Stimulated activated effector memory CD8-positive, alpha-beta T cell treated with anti-CD3 and anti-CD28 coated beads, Interleukin-12 subunit alpha, Interleukin-12 subunit beta, amount 100 ng/mL, for 72 hours (primary cell): ENCODE measurements around the gene AHSP.
"Not testable (repeated sequence)": the region's sequence is repeated elsewhere in the genome, so short reads cannot be mapped to it uniquely, and the experiment has no call there.

Experiments used
- ATAC-seq: fragments of 150-1000 bp; cut with Tn5 transposase; 2 replicates; pipeline ENCODE4 v1.10.0; 2021
- DNase-seq, 2 donors: peaks; one replicate each; pipeline ENCODE4 v3.0.0; 2021 to 2022; ENCODE audit warnings: low spot score in 2 of 2
- H3K27ac Mint-ChIP-seq: one replicate; pipeline ENCODE4 v1.8.0; 2022; ENCODE audit warnings: mild to moderate bottlenecking, mixed read lengths
- H3K36me3 Mint-ChIP-seq: one replicate; pipeline ENCODE4 v1.8.0; 2022; ENCODE audit warnings: mild to moderate bottlenecking, mixed read lengths
- H3K4me1 Mint-ChIP-seq: one replicate; pipeline ENCODE4 v1.8.0; 2022; ENCODE audit warnings: mixed read lengths
- H3K4me3 Mint-ChIP-seq: one replicate; pipeline ENCODE4 v1.8.0; 2022; ENCODE audit warnings: mild to moderate bottlenecking, mixed read lengths
- H3K9me3 Mint-ChIP-seq: one replicate; pipeline ENCODE4 v1.8.0; 2022; ENCODE audit warnings: mixed read lengths

The AHSP gene

GRCh38 chr16:31489616-31490584 lies 37.8 kb upstream of the AHSP start:
- no peak overlapping the region for H3K27ac Mint-ChIP-seq
- H3K36me3 Mint-ChIP-seq: peaks cover 16% of the 10 kb centered on the region
- peak overlapping the region; percentile 80 for H3K4me3 Mint-ChIP-seq
- DNase-seq: no peak
- no peak for ATAC-seq
- peaks cover 7% of the 10 kb centered on the region for H3K4me1 Mint-ChIP-seq
- H3K9me3 Mint-ChIP-seq: no peaks in the 10 kb centered on the region

- peaks cover 24% of the 10 kb centered on the region for H3K36me3 Mint-ChIP-seq
- H3K4me3 Mint-ChIP-seq: no peak overlapping the region
- DNase-seq (no peak), ATAC-seq (no peak)
- H3K9me3 Mint-ChIP-seq: no peaks in the 10 kb centered on the region
- peaks cover 7% of the 10 kb centered on the region for H3K4me1 Mint-ChIP-seq
- no peak overlapping the region for H3K27ac Mint-ChIP-seq
Observed at GRCh38 chr16:31491778-31492418, 35.8 kb upstream of the AHSP start.

DNA sequence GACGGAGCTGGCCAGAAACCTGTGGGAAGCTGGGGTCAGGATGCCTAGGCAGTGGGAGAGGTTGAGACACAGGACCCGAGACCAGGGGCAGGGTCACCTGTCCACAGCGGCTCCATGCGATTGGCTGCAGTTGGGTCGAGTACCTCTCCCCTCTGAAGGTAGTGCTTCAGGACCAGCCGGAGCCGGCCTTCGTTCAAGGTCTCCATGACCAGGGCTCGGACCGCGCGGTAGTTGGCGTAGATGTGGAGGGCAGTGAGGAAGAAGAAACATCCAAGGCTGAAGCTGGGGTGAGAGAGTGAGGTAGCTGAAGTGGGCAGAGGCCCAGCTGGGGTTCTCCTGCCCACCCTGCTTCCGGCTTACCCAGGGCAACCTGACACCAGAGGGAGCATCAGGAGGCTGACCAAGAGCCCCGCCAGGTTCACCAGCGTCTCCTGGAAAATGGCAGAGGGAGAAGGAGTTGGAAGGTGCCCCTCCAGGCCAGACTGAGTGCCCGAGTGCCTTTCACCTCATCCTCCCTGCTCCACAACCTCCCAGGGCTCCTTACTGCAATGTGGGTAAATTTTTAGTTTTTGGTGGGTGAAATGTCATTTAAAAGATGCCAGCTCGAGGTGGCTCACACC lies 34.1 kb upstream of the AHSP start:
- no peak overlapping the region for H3K4me3 Mint-ChIP-seq
- peaks cover 12% of the 10 kb centered on the region for H3K4me1 Mint-ChIP-seq
- no peak overlapping the region for H3K27ac Mint-ChIP-seq
- H3K9me3 Mint-ChIP-seq: no peaks in the 10 kb centered on the region
- no peak for ATAC-seq
- peaks cover 32% of the 10 kb centered on the region for H3K36me3 Mint-ChIP-seq
- no peak for DNase-seq

DNA sequence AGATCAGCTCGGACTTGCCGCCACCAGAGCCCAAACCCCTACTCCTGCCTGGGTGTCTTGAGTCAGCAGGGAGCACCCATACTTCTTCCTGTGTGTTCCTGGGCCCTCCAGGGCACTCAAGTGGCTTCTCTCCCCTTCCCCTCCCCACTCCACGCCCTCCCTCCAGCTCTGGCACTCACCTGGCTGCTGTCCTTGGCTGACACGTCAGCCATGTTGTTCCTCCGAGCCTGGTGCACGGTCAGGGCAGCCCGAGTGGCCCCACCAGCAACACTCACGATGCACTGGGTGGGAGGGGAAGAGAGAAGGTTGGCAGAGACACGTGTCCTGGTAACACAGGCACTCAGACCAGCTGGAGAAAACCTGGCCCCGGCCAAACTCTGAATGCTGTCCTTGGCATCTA lies 31.0 kb upstream of the AHSP start:
- ATAC-seq (no peak), DNase-seq (no peak)
- Mint-ChIP-seq H3K4me1 (peaks cover 10% of the 10 kb centered on the region), H3K36me3 (peaks cover 39% of the 10 kb centered on the region), H3K4me3 (no peak overlapping the region), H3K27ac (peak overlapping the region; percentile 70), H3K9me3 (no peaks in the 10 kb centered on the region)

- peaks cover 31% of the 10 kb centered on the region for H3K36me3 Mint-ChIP-seq
- DNase-seq (no peak), ATAC-seq (no peak)
- H3K9me3 Mint-ChIP-seq: no peaks in the 10 kb centered on the region
- peaks cover 10% of the 10 kb centered on the region for H3K4me1 Mint-ChIP-seq
- no peak overlapping the region for H3K4me3 Mint-ChIP-seq
- no peak overlapping the region for H3K27ac Mint-ChIP-seq
Observed at GRCh38 chr16:31498493-31498892, 29.2 kb upstream of the AHSP start.

- H3K9me3 Mint-ChIP-seq: no peaks in the 10 kb centered on the region
- H3K27ac Mint-ChIP-seq: no peak overlapping the region
- H3K4me3 Mint-ChIP-seq: no peak overlapping the region
- DNase-seq (no peak), ATAC-seq (no peak)
- H3K36me3 Mint-ChIP-seq: peaks cover 24% of the 10 kb centered on the region
- H3K4me1 Mint-ChIP-seq: peaks cover 11% of the 10 kb centered on the region
Observed at GRCh38 chr16:31499928-31500327, 27.8 kb upstream of the AHSP start.

- ATAC-seq: no peak
Observed at GRCh38 chr16:31501226-31501965, 26.3 kb upstream of the AHSP start.

DNA sequence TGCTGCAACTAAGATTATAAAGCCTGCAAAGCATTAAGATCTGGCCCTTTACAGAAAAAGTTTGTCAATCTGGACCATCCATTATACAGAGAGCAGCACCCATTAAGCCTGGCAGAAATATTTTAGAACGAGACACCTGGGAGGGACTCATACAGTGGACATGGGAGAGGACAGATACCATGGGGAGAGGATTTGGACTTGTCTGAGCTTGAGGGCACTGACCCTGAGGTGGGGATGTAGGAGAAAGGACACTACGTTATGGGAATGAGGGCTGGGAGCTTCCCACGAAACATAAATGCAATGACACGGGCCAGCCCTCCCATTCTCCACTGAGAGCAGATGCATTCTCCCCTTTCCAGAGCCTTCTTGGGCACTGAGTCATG lies 25.7 kb upstream of the AHSP start:
- no peak overlapping the region for H3K4me3 Mint-ChIP-seq
- no peak overlapping the region for H3K27ac Mint-ChIP-seq
- ATAC-seq (no peak), DNase-seq (no peak)
- peaks cover 31% of the 10 kb centered on the region for H3K36me3 Mint-ChIP-seq
- H3K4me1 Mint-ChIP-seq: peaks cover 26% of the 10 kb centered on the region
- no peaks in the 10 kb centered on the region for H3K9me3 Mint-ChIP-seq

More at GRCh38 chr16:31501226-31501965, 26.3 kb upstream of the AHSP start:
- no peaks in the 10 kb centered on the region for H3K9me3 Mint-ChIP-seq
- H3K4me1 Mint-ChIP-seq: peaks cover 23% of the 10 kb centered on the region
- DNase-seq: no peak
- no peak overlapping the region for H3K27ac Mint-ChIP-seq
- no peak overlapping the region for H3K4me3 Mint-ChIP-seq
- peaks cover 29% of the 10 kb centered on the region for H3K36me3 Mint-ChIP-seq

- ATAC-seq (no peak), DNase-seq (no peak)
- Mint-ChIP-seq H3K36me3 (peaks cover 28% of the 10 kb centered on the region), H3K27ac (peak overlapping the region; percentile 43), H3K4me3 (no peak overlapping the region), H3K9me3 (no peaks in the 10 kb centered on the region), H3K4me1 (peaks cover 28% of the 10 kb centered on the region)
Observed at GRCh38 chr16:31502981-31503380, 24.7 kb upstream of the AHSP start.

- not testable (repeated sequence) for DNase-seq, ATAC-seq, H3K9me3 Mint-ChIP-seq, H3K4me3 Mint-ChIP-seq, H3K27ac Mint-ChIP-seq
- Mint-ChIP-seq H3K4me1 (peaks cover 28% of the 10 kb centered on the region), H3K36me3 (peaks cover 26% of the 10 kb centered on the region)
Observed at GRCh38 chr16:31503555-31503954, 24.1 kb upstream of the AHSP start.

- Mint-ChIP-seq H3K36me3 (peaks cover 26% of the 10 kb centered on the region), H3K4me1 (peaks cover 32% of the 10 kb centered on the region), H3K27ac (no peak overlapping the region), H3K9me3 (no peaks in the 10 kb centered on the region), H3K4me3 (no peak overlapping the region)
- DNase-seq (no peak), ATAC-seq (no peak)
Observed at GRCh38 chr16:31504159-31504558, 23.5 kb upstream of the AHSP start.

DNA sequence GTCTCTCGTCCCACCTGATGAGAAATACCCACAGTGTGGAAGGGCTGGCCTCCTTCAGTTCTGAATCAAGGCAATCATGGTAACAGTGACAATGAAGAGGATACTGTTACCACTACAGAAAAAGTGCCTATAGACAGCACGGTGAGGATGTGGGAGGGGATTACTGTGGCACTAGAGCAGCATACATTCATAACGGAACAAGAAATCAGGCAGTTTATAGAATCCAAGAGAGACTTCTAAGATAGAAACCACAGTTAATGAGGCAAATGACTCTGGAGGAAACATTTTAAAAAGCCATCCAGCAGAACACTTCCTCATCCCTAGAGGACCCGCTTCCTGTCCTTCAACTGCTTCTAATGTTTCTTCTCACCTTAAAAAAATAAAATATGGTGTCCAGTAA lies 22.2 kb upstream of the AHSP start:
- H3K4me1 Mint-ChIP-seq: peaks cover 42% of the 10 kb centered on the region
- peak overlapping the region; percentile 51 for H3K4me3 Mint-ChIP-seq
- ATAC-seq (peak; percentile 81), DNase-seq (no peak)
- no peaks in the 10 kb centered on the region for H3K9me3 Mint-ChIP-seq
- peaks cover 26% of the 10 kb centered on the region for H3K36me3 Mint-ChIP-seq
- peak overlapping the region; percentile 86 for H3K27ac Mint-ChIP-seq

- DNase-seq (no peak), ATAC-seq (no peak)
- Mint-ChIP-seq H3K9me3 (no peaks in the 10 kb centered on the region), H3K36me3 (peaks cover 20% of the 10 kb centered on the region), H3K27ac (peak overlapping the region; percentile 96), H3K4me3 (peak overlapping the region; percentile 87), H3K4me1 (peaks cover 43% of the 10 kb centered on the region)
Observed at GRCh38 chr16:31507617-31507928, 20.1 kb upstream of the AHSP start.

- ATAC-seq: peak; percentile 89
- DNase-seq: peak; percentile 73 to 90
- Mint-ChIP-seq H3K9me3 (no peaks in the 10 kb centered on the region), H3K27ac (peak within 1 kb of the TSS; percentile 96), H3K4me1 (peaks cover 43% of the 10 kb centered on the region), H3K36me3 (peaks cover 20% of the 10 kb centered on the region), H3K4me3 (peak within 1 kb of the TSS; percentile 87)
Observed at GRCh38 chr16:31507929-31508705, 19.6 kb upstream of the AHSP start, which contains the start of gene RUSF1. RUSF1 (minus strand) TSS chr16:31508391; CDS start chr16:31508373, 18 bp downstream.
